PC-3 (cell line): Measurements from ENCODE around the gene ZNF358. TPM values are rescaled to one million over a fixed set of nuclear protein-coding genes. Genes with fewer than 3 reads are reported as not detected.
A peak's percentile ranks its signal among the peaks of the same experiment; 100 is the strongest.

Experiments used
- ATAC-seq: fragments of 200-7000 bp; cut with Tn5 transposase; 2 replicates; pipeline ENCODE4 v1.9.1; 2020; ENCODE audit warnings: mild to moderate bottlenecking, moderate library complexity
- BruUV-seq: library from RNA; stranded (reverse); fragments of 400-500 nt; replicated peaks from 2 replicates; lab custom pipeline; 2021; lab: Mats Ljungman, UMichigan
- CTCF ChIA-PET: fragments of 300-600 bp; sonication (Branson Sonifier 250); formaldehyde crosslinking; loops from one replicate; lab custom pipeline; 2022; ENCODE audit warnings: antibody characterized with exemption; lab: Charles Lee
- POLR2A ChIA-PET: fragments of 300-600 bp; sonication (Branson Sonifier 250); formaldehyde crosslinking; loops from one replicate; lab custom pipeline; 2022; ENCODE audit warnings: antibody characterized with exemption; ENCODE audit not compliant: unreplicated experiment; lab: Charles Lee
- DNase-seq: peaks from one replicate; pipeline ENCODE4 v3.0.0-alpha.2; 2015
- H2AFZ ChIP-seq: fragments of 300-600 bp; sonication (generic); 2 replicates; pipeline ENCODE4 v1.6.0; 2016; ENCODE audit warnings: antibody characterized with exemption, low read length
- H3F3A ChIP-seq: fragments of 300-600 bp; sonication (generic); one replicate; pipeline ENCODE4 v1.6.0; 2017; ENCODE audit warnings: antibody characterized with exemption, low read length, control low read depth, mild to moderate bottlenecking; ENCODE audit not compliant: unreplicated experiment
- H3K27ac ChIP-seq: fragments of 300-600 bp; sonication (generic); 2 replicates; pipeline ENCODE4 v1.5.1; 2016; ENCODE audit warnings: mild to moderate bottlenecking, low read length
- H3K27me3 ChIP-seq: fragments of 300-600 bp; sonication (generic); 2 replicates; pipeline ENCODE4 v1.6.1; 2016; ENCODE audit warnings: low read length, mixed read lengths
- H3K36me3 ChIP-seq: fragments of 300-600 bp; sonication (generic); 2 replicates; pipeline ENCODE4 v1.6.1; 2016; ENCODE audit warnings: low read depth, mixed run types, low read length, mixed read lengths
- H3K4me1 ChIP-seq: fragments of 300-600 bp; sonication (generic); 2 replicates; pipeline ENCODE4 v1.5.1; 2016; ENCODE audit warnings: low read length; ENCODE audit not compliant: insufficient read depth
- H3K4me2 ChIP-seq: fragments of 300-600 bp; sonication (generic); 2 replicates; pipeline ENCODE4 v1.6.0; 2016; ENCODE audit warnings: low read length
- H3K4me3 ChIP-seq: fragments of 300-600 bp; sonication (generic); 2 replicates; pipeline ENCODE4 v1.5.1; 2016; ENCODE audit warnings: mild to moderate bottlenecking, low read length, mixed read lengths
- H3K79me2 ChIP-seq: fragments of 300-600 bp; sonication (generic); 2 replicates; pipeline ENCODE4 v1.6.1; 2017; ENCODE audit warnings: low read length, mixed read lengths
- H3K9ac ChIP-seq: fragments of 300-600 bp; sonication (generic); 2 replicates; pipeline ENCODE4 v1.6.0; 2016; ENCODE audit warnings: mild to moderate bottlenecking, low read length
- H3K9me2 ChIP-seq: fragments of 300-600 bp; sonication (generic); replicated peaks from 2 replicates; pipeline ENCODE4 v1.6.1; 2016; ENCODE audit warnings: mixed run types, low read length, mixed read lengths
- H3K9me3 ChIP-seq: fragments of 300-600 bp; sonication (generic); 2 replicates; pipeline ENCODE4 v1.6.1; 2016; ENCODE audit warnings: low read length, mixed read lengths
- H4K20me1 ChIP-seq: fragments of 300-600 bp; sonication (generic); 2 replicates; pipeline ENCODE4 v1.6.1; 2016; ENCODE audit warnings: low read length, mixed read lengths
- CTCF ChIP-seq: fragments of 300-600 bp; sonication (generic); conservative IDR thresholded peaks from 2 replicates; pipeline ENCODE4 v1.5.1; 2017; ENCODE audit warnings: antibody characterized with exemption, low read depth, mild to moderate bottlenecking, low read length
- EZH2 ChIP-seq: fragments of 300-600 bp; sonication (generic); IDR thresholded peaks from one replicate; pipeline ENCODE4 v1.6.1; 2017; ENCODE audit warnings: antibody characterized with exemption, mild to moderate bottlenecking, low read length; ENCODE audit not compliant: unreplicated experiment
- EZH2phosphoT487 ChIP-seq: fragments of 300-600 bp; sonication (generic); IDR thresholded peaks from 2 replicates; pipeline ENCODE4 v1.6.1; 2018; ENCODE audit warnings: mild to moderate bottlenecking, antibody characterized with exemption, low read length, borderline replicate concordance
- intact Hi-C: fragments of 100-400 bp; cut with micrococcal nuclease; formaldehyde crosslinking; loops from 2 replicates; pipeline ENCODE4 v1.9.0; 2023
- total RNA-seq: library from RNA; depleted of rRNA; stranded (reverse); fragments of >200 nt; gene quantifications from 2 replicates; pipeline ENCODE4 v1.2.3, GENCODE V29; 2014

Gene ZNF358
- total RNA-seq, 1 experiment from 2014 or later, result 41.6 TPM

GRCh38 chr19:7550169-7550770 lies 34.4 kb downstream of the ZNF358 start:
- peaks cover 26% of the 10 kb centered on the region for H3K36me3 ChIP-seq
- no peaks in the 10 kb centered on the region for H3K9me2 ChIP-seq
- H3K4me2 ChIP-seq, result no peak overlapping the region
- H3F3A ChIP-seq, result no peaks in the 10 kb centered on the region
- no peaks in the 10 kb centered on the region for H4K20me1 ChIP-seq
- BruUV-seq, result no TSS peak
- ChIA-PET CTCF (no interaction called here), POLR2A (no interaction called here)
- H2AFZ ChIP-seq, result no peak overlapping the region
- DNase-seq, result no peak
- intact Hi-C loops, result no loop called here
- H3K27ac ChIP-seq, result no peak overlapping the region
- H3K4me1 ChIP-seq, result no peaks in the 10 kb centered on the region
- no peak overlapping the region for H3K4me3 ChIP-seq
- H3K27me3 ChIP-seq, result no peaks in the 10 kb centered on the region
- ATAC-seq, result no peak
- no peaks in the 10 kb centered on the region for H3K9me3 ChIP-seq
- H3K79me2 ChIP-seq, result no peaks in the 10 kb centered on the region
- H3K9ac ChIP-seq, result no peak overlapping the region
- TF ChIP-seq CTCF (no peak), EZH2phosphoT487 (no peak), EZH2 (no peak)

- Histone ChIP-seq H3K27me3 (no peaks in the 10 kb centered on the region), H3K27ac (no peak overlapping the region), H3K36me3 (peaks cover 34% of the 10 kb centered on the region), H3K9ac (no peak overlapping the region), H3K4me2 (no peak overlapping the region), H3F3A (no peaks in the 10 kb centered on the region), H2AFZ (no peak overlapping the region), H3K9me2 (no peaks in the 10 kb centered on the region), H3K9me3 (no peaks in the 10 kb centered on the region), H3K4me1 (no peaks in the 10 kb centered on the region), H4K20me1 (no peaks in the 10 kb centered on the region), H3K79me2 (no peaks in the 10 kb centered on the region), H3K4me3 (no peak overlapping the region)
- DNase-seq (peak; percentile 40), ATAC-seq (peak; percentile 23; the same call in 1 of the 2 replicates)
- ChIA-PET POLR2A (no interaction called here), CTCF (no interaction called here)
- intact Hi-C loops, result no loop called here
- TF ChIP-seq EZH2phosphoT487, result no peak
- TF ChIP-seq CTCF, result no peak
- TF ChIP-seq EZH2, result no peak
- BruUV-seq, result no TSS peak
These were observed 35.3 kb downstream of the ZNF358 start for GRCh38 chr19:7550987-7551761.

DNA sequence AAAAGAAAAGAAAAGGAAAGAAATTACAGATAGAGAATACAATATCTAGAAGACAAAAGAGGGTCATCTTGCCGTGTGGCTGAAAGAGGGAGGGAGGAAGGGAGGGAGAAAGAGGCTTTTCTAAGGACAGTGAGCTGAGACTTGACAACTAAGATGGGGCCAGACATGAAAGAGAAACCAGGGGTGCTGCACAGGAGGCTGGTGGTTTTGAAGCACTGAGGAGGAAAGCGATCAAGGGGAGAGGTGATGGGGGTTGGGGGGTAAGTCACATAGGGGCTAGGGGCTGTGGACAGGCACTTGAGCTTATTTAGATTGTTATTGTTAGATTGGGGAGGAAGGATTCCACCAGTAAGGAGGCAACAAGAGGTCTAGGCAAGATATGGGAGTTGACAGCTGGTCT lies 36.9 kb downstream of the ZNF358 start:
- no peak overlapping the region for H2AFZ ChIP-seq
- no peaks in the 10 kb centered on the region for H3F3A ChIP-seq
- H3K4me1 ChIP-seq, result no peaks in the 10 kb centered on the region
- DNase-seq, result no peak
- H3K27me3 ChIP-seq, result no peaks in the 10 kb centered on the region
- TF ChIP-seq EZH2 (no peak), CTCF (no peak), EZH2phosphoT487 (no peak)
- H3K4me2 ChIP-seq, result no peak overlapping the region
- H4K20me1 ChIP-seq, result no peaks in the 10 kb centered on the region
- H3K4me3 ChIP-seq, result no peak overlapping the region
- H3K9ac ChIP-seq, result no peak overlapping the region
- H3K79me2 ChIP-seq, result no peaks in the 10 kb centered on the region
- no peaks in the 10 kb centered on the region for H3K9me2 ChIP-seq
- H3K36me3 ChIP-seq, result peaks cover 48% of the 10 kb centered on the region
- BruUV-seq, result no TSS peak
- H3K9me3 ChIP-seq, result no peaks in the 10 kb centered on the region
- no peak for ATAC-seq
- POLR2A ChIA-PET, result interaction anchor here (0.7 kb wide), 1 partner anchor 14 kb away, joined by 13 read pairs; no protein-coding TSS in a partner anchor
- CTCF ChIA-PET, result interaction anchor here (1.2 kb wide), 1 partner anchor 16 kb away, joined by 5 read pairs; no protein-coding TSS in a partner anchor
- no peak overlapping the region for H3K27ac ChIP-seq
- intact Hi-C loops, result no loop called here
